ENCODE data around the gene GALNT9. TPM values are rescaled to one million over a fixed set of nuclear protein-coding genes. Genes with fewer than 3 reads are reported as not detected.

The GALNT9 gene
- total RNA-seq, 4 donors from 2014 or later, result 1.6 TPM; not detected in 3

DNA sequence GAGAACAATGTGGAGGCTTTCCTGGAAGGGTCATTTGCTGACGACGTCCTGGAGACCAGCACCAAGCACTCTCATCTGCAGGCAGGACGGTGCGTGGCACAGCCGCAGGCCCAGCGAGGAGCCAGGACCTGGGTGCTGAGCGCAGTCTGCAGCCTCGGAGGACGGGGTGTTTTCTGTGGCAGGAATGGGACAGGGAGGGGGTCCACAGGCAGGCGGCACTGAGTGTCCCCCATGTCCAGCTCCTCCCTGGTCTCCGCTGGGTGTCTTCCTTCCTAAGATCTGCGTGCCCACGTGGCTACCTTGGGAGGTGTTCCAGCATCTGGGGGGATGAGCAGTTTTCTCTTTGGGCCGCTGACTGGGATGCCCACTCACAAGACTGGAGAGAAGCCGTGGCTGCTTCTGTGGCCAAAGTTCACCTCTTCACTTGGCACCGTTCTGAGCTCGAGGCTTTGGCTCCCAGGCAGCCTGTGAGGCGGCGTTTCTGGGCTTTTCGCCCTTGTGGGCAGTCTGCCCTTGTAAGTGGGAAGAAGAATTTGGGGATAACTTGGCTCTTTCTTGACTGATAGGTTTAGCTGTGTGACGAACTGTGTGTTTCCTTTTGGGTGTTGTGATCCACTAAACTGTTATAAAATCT, 112.9 kb downstream of the GALNT9 start:
- H3K36me3 ChIP-seq, result no peaks in the 10 kb centered on the region
- H3K27ac ChIP-seq, result no peak overlapping the region
- no peak for DNase-seq (ENCODE audit: low spot score in 2 of 2)
- no peaks in the 10 kb centered on the region for H3K4me1 ChIP-seq
- H3K27me3 ChIP-seq, result peaks cover 0 to 17% of the 10 kb centered on the region in 2 donors
- no peak overlapping the region for H3K4me3 ChIP-seq
- no peak for TF ChIP-seq EP300 (IDR thresholded peaks at IDR 0.05)
- TF ChIP-seq, protein P1, sequence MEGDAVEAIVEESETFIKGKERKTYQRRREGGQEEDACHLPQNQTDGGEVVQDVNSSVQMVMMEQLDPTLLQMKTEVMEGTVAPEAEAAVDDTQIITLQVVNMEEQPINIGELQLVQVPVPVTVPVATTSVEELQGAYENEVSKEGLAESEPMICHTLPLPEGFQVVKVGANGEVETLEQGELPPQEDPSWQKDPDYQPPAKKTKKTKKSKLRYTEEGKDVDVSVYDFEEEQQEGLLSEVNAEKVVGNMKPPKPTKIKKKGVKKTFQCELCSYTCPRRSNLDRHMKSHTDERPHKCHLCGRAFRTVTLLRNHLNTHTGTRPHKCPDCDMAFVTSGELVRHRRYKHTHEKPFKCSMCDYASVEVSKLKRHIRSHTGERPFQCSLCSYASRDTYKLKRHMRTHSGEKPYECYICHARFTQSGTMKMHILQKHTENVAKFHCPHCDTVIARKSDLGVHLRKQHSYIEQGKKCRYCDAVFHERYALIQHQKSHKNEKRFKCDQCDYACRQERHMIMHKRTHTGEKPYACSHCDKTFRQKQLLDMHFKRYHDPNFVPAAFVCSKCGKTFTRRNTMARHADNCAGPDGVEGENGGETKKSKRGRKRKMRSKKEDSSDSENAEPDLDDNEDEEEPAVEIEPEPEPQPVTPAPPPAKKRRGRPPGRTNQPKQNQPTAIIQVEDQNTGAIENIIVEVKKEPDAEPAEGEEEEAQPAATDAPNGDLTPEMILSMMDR (IDR thresholded peaks at IDR 0.05), result no peak
- WGBS, 2 donors, result 65 to 72% methylated on average over 17 to 18 of the region's 21 CpGs
- peaks cover 0 to 12% (median 1%) of the 10 kb centered on the region in 4 donors for H3K9me3 ChIP-seq

DNA sequence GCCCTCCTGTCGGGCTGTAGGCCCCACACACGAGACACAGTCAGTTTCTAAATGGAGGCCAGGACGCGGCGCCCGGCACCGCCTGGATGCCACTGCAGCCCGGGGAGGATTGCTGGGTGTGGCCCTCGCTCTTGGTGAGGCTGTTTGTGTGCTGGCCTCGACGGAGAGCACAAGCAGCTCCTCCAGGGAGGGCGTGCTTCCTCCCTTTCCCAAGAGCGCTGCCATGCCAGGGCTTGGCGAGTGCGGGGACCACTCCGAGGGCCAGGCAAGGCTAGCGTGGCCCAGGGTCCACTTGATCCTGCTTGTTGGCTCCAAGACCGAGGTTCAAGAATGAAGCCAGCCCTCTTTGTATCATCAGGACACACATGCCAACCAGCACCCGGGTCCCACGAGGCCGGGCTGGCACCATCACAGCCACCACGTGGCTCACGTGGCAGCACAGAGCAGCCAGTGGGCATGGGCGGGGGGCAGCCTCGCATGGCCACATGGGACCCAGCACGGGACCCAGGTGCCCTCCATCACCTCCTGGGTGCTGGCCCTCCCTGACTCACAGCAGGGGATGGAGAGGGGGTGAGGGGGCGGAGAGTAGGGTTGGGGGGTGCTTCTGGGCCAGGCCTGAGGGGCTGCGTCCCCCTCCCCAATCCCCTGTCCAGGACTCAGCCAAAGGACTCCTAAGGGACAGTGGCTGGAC, 113.9 kb downstream of the GALNT9 start:
- Histone ChIP-seq H3K4me3 (no peak overlapping the region), H3K4me1 (no peaks in the 10 kb centered on the region), H3K27ac (no peak overlapping the region), H3K9me3 (peaks cover 0 to 14% (median 1%) of the 10 kb centered on the region in 4 donors), H3K27me3 (peaks cover 0 to 15% of the 10 kb centered on the region in 2 donors), H3K36me3 (no peaks in the 10 kb centered on the region)
- 80% methylated on average over 17 to 19 of the region's 28 CpGs for WGBS, 2 donors
- no peak for DNase-seq (ENCODE audit: low spot score in 2 of 2)
- TF ChIP-seq, protein P1 (IDR thresholded peaks at IDR 0.05), result no peak
- TF ChIP-seq EP300 (IDR thresholded peaks at IDR 0.05), result no peak
- no peak for TF ChIP-seq POLR2A (IDR thresholded peaks at IDR 0.05)

DNA sequence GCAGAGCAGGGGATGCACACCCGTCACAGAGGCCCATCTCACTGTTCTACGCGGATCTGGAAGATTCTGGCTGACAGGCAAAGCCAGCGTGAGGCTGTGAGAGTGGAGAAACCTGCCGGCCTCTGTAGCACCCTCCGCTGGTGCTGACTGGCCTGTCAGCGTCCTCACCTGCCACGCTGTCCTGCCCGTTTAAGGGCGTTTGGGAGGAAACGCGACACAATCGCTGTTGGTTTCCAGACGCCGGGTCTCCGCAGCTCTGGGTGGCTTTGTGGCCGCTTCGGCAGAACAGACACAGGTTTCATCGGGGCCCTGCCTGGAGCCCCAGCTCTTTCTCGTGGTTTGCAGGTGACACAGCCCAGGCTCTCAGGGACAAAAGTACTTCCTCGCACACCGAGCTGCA, 114.5 kb downstream of the GALNT9 start:
- Histone ChIP-seq H3K36me3 (no peaks in the 10 kb centered on the region), H3K4me3 (no peak overlapping the region), H3K4me1 (no peaks in the 10 kb centered on the region), H3K9me3 (peaks cover 0 to 12% (median 0%) of the 10 kb centered on the region in 4 donors), H3K27ac (no peak overlapping the region), H3K27me3 (peaks cover 0 to 11% of the 10 kb centered on the region in 2 donors)
- 63 to 65% methylated on average over 12 to 22 of the region's 22 CpGs for WGBS, 2 donors
- no peak for TF ChIP-seq EP300 (IDR thresholded peaks at IDR 0.05)
- no peak for TF ChIP-seq POLR2A (IDR thresholded peaks at IDR 0.05)
- TF ChIP-seq, protein P1 (IDR thresholded peaks at IDR 0.05), result no peak
- no peak for DNase-seq (ENCODE audit: low spot score in 2 of 2)

DNA sequence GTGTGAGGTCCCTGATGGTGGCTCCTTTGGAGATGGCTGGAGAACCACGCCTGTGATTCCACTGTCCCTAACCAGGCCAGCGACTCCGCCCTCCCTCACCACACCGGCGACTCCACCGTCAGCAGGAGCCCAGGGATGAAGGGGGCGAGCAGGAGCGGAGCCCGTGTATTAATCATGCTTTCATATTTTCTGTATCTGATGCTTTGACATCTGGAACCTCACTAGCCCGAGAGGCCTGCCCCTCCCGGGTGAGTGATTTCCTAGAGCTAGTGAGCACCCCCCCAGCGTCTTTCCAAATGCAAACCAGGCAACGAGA, 115.3 kb downstream of the GALNT9 start:
- Histone ChIP-seq H3K36me3 (no peaks in the 10 kb centered on the region), H3K4me3 (no peak overlapping the region), H3K27me3 (peaks cover 0 to 7% of the 10 kb centered on the region in 2 donors), H3K4me1 (no peaks in the 10 kb centered on the region), H3K27ac (no peak overlapping the region), H3K9me3 (peaks cover 0 to 13% (median 0%) of the 10 kb centered on the region in 4 donors)
- no peak for DNase-seq (ENCODE audit: low spot score in 2 of 2)
- TF ChIP-seq, protein P1 (IDR thresholded peaks at IDR 0.05), result no peak
- no peak for TF ChIP-seq POLR2A (IDR thresholded peaks at IDR 0.05)
- TF ChIP-seq EP300 (IDR thresholded peaks at IDR 0.05), result no peak
- 74 to 81% methylated on average over 13 of the region's 13 CpGs for WGBS, 2 donors

Data from tibial nerve (tissue), 4 donors.